HepG2 (cell line): ENCODE measurements around the gene AKAP8. TPM values are rescaled to one million over a fixed set of nuclear protein-coding genes. Genes with fewer than 3 reads are reported as not detected.

ENCODE experiments used
- ATAC-seq: fragments of 200-7000 bp; cut with Tn5 transposase; 3 replicates; pipeline ENCODE4 v1.9.1; 2020; ENCODE audit warnings: mild to moderate bottlenecking, moderate library complexity
- BruUV-seq: library from RNA; stranded (reverse); fragments of 400-500 nt; replicated peaks from 2 replicates; lab custom pipeline; 2021; lab: Mats Ljungman, UMichigan
- CTCF ChIA-PET: fragments of 300-600 bp; formaldehyde crosslinking; extraction: SDS; loops from one replicate; lab custom pipeline; 2021; ENCODE audit warnings: low total read pairs, inconsistent platforms, low intra/inter-chr PET ratio; lab: Yijun Ruan, JAX
- POLR2A ChIA-PET: fragments of 350-600 bp; sonication (Branson Sonifier 250); formaldehyde crosslinking; loops from one replicate; lab custom pipeline; 2020; ENCODE audit warnings: antibody characterized with exemption, inconsistent platforms; lab: Yijun Ruan, JAX
- DNase-seq: peaks from one replicate; pipeline ENCODE4 v3.0.0-alpha.2; 2015; ENCODE audit warnings: low spot score
- FAIRE-seq: peaks from 3 replicates; lab custom pipeline; 2011; peaks lifted over from hg19 to GRCh38; lab: Jason Lieb, UNC
- H2AFZ ChIP-seq: one replicate; pipeline ENCODE4 v1.6.1; 2011; ENCODE audit warnings: low read length, inconsistent platforms
- H3K27ac ChIP-seq: fragments of 300-600 bp; 3 replicates; pipeline ENCODE4 v1.8.0; 2011; ENCODE audit warnings: mixed run types, mild to moderate bottlenecking, mixed read lengths, low read length, inconsistent platforms; ENCODE audit not compliant: insufficient read depth; ENCODE audit errors: extremely low read length
- H3K27me3 ChIP-seq, 2 experiments: fragments of 200-600 bp in 1 of 2; 2 replicates in 1 of 2; 3 replicates in 1 of 2; pipeline versions ENCODE4 v1.6.0 to v1.8.0; 2011; ENCODE audit warnings: low read length in 2 of 2, mild to moderate bottlenecking in 2 of 2, moderate library complexity in 2 of 2, inconsistent platforms in 1 of 2; ENCODE audit not compliant: insufficient read depth in 2 of 2, control insufficient read depth in 1 of 2
- H3K36me3 ChIP-seq, 2 experiments: fragments of 200-600 bp in 1 of 2; replicated peaks in 1 of 2; 2 replicates in 1 of 2; 3 replicates in 1 of 2; pipeline versions ENCODE4 v1.5.1 to v1.8.0; 2011; ENCODE audit warnings: low read length in 2 of 2, inconsistent platforms in 1 of 2; ENCODE audit not compliant: insufficient read depth in 2 of 2, control insufficient read depth in 1 of 2
- H3K4me1 ChIP-seq: 2 replicates; pipeline ENCODE4 v1.5.1; 2012; ENCODE audit warnings: low read length, inconsistent platforms; ENCODE audit not compliant: insufficient read depth
- H3K4me2 ChIP-seq: 2 replicates; pipeline ENCODE4 v1.6.0; 2011; ENCODE audit warnings: low read depth, low read length, inconsistent platforms
- H3K4me3 ChIP-seq, 3 experiments: fragments of 200-600 bp in 1 of 3; sonication (generic), shearing (Covaris generic) in 1 of 3; replicated peaks in 1 of 3; 2 replicates each; pipeline ENCODE4 v1.5.1; 2011 to 2016; ENCODE audit warnings: low read length in 3 of 3, inconsistent platforms in 2 of 3, low read depth in 2 of 3, mild to moderate bottlenecking in 2 of 3, control low read depth in 1 of 3, mixed read lengths in 1 of 3; ENCODE audit not compliant: insufficient read depth in 1 of 3
- H3K79me2 ChIP-seq: one replicate; pipeline ENCODE4 v1.6.1; 2011; ENCODE audit warnings: low read length, inconsistent platforms; ENCODE audit not compliant: insufficient read depth
- H3K9ac ChIP-seq: 2 replicates; pipeline ENCODE4 v1.6.0; 2011; ENCODE audit warnings: mild to moderate bottlenecking, low read depth, low read length, inconsistent platforms; ENCODE audit not compliant: insufficient read depth
- H3K9me3 ChIP-seq: 2 replicates; pipeline ENCODE4 v1.5.1; 2012; ENCODE audit warnings: mild to moderate bottlenecking, low read length
- H4K20me1 ChIP-seq: 2 replicates; pipeline ENCODE4 v1.6.0; 2011; ENCODE audit warnings: inconsistent platforms, mild to moderate bottlenecking, low read length, moderate library complexity; ENCODE audit not compliant: insufficient read depth
- AGO2 ChIP-seq: fragments of 200-400 bp; formaldehyde crosslinking; optimal IDR thresholded peaks from 2 replicates; pipeline ENCODE3; 2017; ENCODE audit warnings: mild to moderate bottlenecking, low read depth, low read length, moderate library complexity
- CBX2 ChIP-seq, 2 experiments: fragments of 200-600 bp in 1 of 2; sonication (generic); formaldehyde crosslinking in 1 of 2; IDR thresholded peaks; 2 replicates each; pipeline versions ENCODE4 v1.7.0 to v1.8.1; 2018 to 2022; ENCODE audit warnings: low read depth in 2 of 2, low read length in 1 of 2, mild to moderate bottlenecking in 1 of 2, missing genetic modification reagents in 1 of 2
- EZH2 ChIP-seq: conservative IDR thresholded peaks from 2 replicates; pipeline ENCODE4 v1.6.1; 2012; ENCODE audit warnings: mild to moderate bottlenecking, low read depth, low read length, moderate library complexity
- FOXP1 ChIP-seq, 2 experiments: fragments of 450-650 bp in 1 of 2; IDR thresholded peaks; 2 replicates each; pipeline ENCODE4 v1.6.1; 2017 to 2018; ENCODE audit warnings: antibody characterized with exemption in 1 of 2
- MLX ChIP-seq: IDR thresholded peaks from 2 replicates; pipeline ENCODE4 v1.6.1; 2016
- RBFOX2 ChIP-seq: fragments of 200-400 bp; formaldehyde crosslinking; IDR thresholded peaks from 2 replicates; pipeline ENCODE4 v1.6.1; 2017; ENCODE audit warnings: low read depth, mild to moderate bottlenecking, low read length
- TFDP1 ChIP-seq: IDR thresholded peaks from 2 replicates; pipeline ENCODE4 v1.6.1; 2016; ENCODE audit warnings: missing compliant biosample characterization, missing genetic modification reagents, borderline replicate concordance
- THYN1 ChIP-seq: sonication (generic); formaldehyde crosslinking; IDR thresholded peaks from 2 replicates; pipeline ENCODE4 v1.8.1; 2023; ENCODE audit warnings: low read depth, mild to moderate bottlenecking, moderate library complexity, missing genetic modification reagents, borderline replicate concordance
- U2AF2 ChIP-seq: fragments of 200-400 bp; formaldehyde crosslinking; IDR thresholded peaks from 2 replicates; pipeline ENCODE4 v1.6.1; 2017; ENCODE audit warnings: low read depth, mild to moderate bottlenecking, low read length
- ZNF460 ChIP-seq: sonication (generic); formaldehyde crosslinking; IDR thresholded peaks from 2 replicates; pipeline ENCODE4 v1.5.1; 2020; ENCODE audit warnings: missing genetic modification reagents, mild to moderate bottlenecking, borderline replicate concordance
- ZNF598 ChIP-seq: sonication (generic); formaldehyde crosslinking; IDR thresholded peaks from 2 replicates; pipeline ENCODE4 v1.5.1; 2020; ENCODE audit warnings: mild to moderate bottlenecking, missing genetic modification reagents, borderline replicate concordance
- ZNF660 ChIP-seq: sonication (generic); formaldehyde crosslinking; IDR thresholded peaks from 2 replicates; pipeline ENCODE4 v1.5.1; 2020; ENCODE audit warnings: mild to moderate bottlenecking, low read depth, missing genetic modification reagents, borderline replicate concordance
- ZNF691 ChIP-seq: sonication (generic); formaldehyde crosslinking; IDR thresholded peaks from 2 replicates; pipeline ENCODE4 v1.4.0; 2020; ENCODE audit warnings: missing genetic modification reagents, low read depth, mild to moderate bottlenecking, borderline replicate concordance
- ZNF816 ChIP-seq: sonication (generic); formaldehyde crosslinking; IDR thresholded peaks from 2 replicates; pipeline ENCODE4 v1.8.0; 2022; ENCODE audit warnings: missing genetic modification reagents, mild to moderate bottlenecking, borderline replicate concordance
- WGBS: methylation state at CpG from one replicate; pipeline ENCODE4 v1.1.6; 2017; ENCODE audit warnings: low lambda C conversion rate; 5-methylcytosine and 5-hydroxymethylcytosine counted together
- in situ Hi-C: cut with HindIII; loops from 2 replicates; pipeline ENCODE4 v1.10.0; 2017; ENCODE audit warnings: low pct_unique_long_range_greater_than_20kb; ENCODE audit not compliant: extremely low pct_ligation_motif_present
- intact Hi-C: fragments of 100-400 bp; cut with micrococcal nuclease; formaldehyde crosslinking; loops from one replicate; pipeline ENCODE4 v1.10.0; 2022; ENCODE audit not compliant: unreplicated experiment
- polyA plus RNA-seq, 8 experiments: library from polyadenylated mRNA; depleted of rRNA in 3 of 8; stranded (reverse) in 7 of 8; unstranded in 1 of 8; fragments of >200 nt; fragmentation: Illumina TruSeq in 4 of 8; extraction: Trizol in 4 of 8; gene quantifications; 2 replicates each; pipeline versions ENCODE4 v1.2.1 to v1.2.3, GENCODE V29; 2011 to 2016; ENCODE audit warnings: low read depth in 4 of 8, missing spikeins in 1 of 8, mixed read lengths in 1 of 8; ENCODE audit not compliant: insufficient read depth in 1 of 8
- total RNA-seq, 5 experiments: library from RNA; depleted of rRNA; stranded (reverse); fragments of >200 nt; fragmentation: Illumina TruSeq; extraction: Trizol; gene quantifications; 2 replicates each; pipeline ENCODE4 v1.2.3, GENCODE V29; 2016; ENCODE audit warnings: low read depth in 1 of 5

AKAP8 gene
- total and polyA plus RNA-seq, 2 of the 13 experiments (the other 11 are each of a cell fraction or from before 2014, with no cell fraction given): 15.9 to 22.1 TPM

- FAIRE-seq (no peak), ATAC-seq (no peak), DNase-seq (no peak)
- over 99% methylated on average over 19 of the region's 38 CpGs for WGBS
- H3K27ac ChIP-seq: no peak overlapping the region
- no TSS peak for BruUV-seq
- POLR2A ChIA-PET: interaction anchor here (0.6 kb wide), 1 partner anchor 20 kb away, joined by 3 read pairs; no protein-coding TSS in a partner anchor
- H3K9me3 ChIP-seq: no peaks in the 10 kb centered on the region; the same call in 1 of the 2 replicates
- H3K27me3 ChIP-seq: no peaks in the 10 kb centered on the region; a peak in 1 of 5 replicates
- no peak overlapping the region for H3K4me3 ChIP-seq
- H3K4me1 ChIP-seq: no peaks in the 10 kb centered on the region
- H3K36me3 ChIP-seq: peaks cover 31 to 42% of the 10 kb centered on the region in 2 experiments; a peak in 4 of 5 replicates
- intact Hi-C loops: no loop called here
- in situ Hi-C loops: loop anchor here (10.0 kb wide), 1 partner anchor 130 kb away; no protein-coding TSS in a partner anchor
- H4K20me1 ChIP-seq: no peaks in the 10 kb centered on the region
- CTCF ChIA-PET: no interaction called here
- no peak for TF ChIP-seq MLX (CRISPR knock-in tag)
- no peak for TF ChIP-seq EZH2
- peak; percentile 75 for TF ChIP-seq AGO2
- peak; percentile 41; the same call in 1 of the 2 replicates for TF ChIP-seq RBFOX2
- no peak for TF ChIP-seq ZNF460 (CRISPR knock-in tag)
- TF ChIP-seq FOXP1 (IDR thresholded peaks at IDR 0.05): no peak
- no peak for TF ChIP-seq FOXP1 (CRISPR knock-in tag; IDR thresholded peaks at IDR 0.05)
- TF ChIP-seq TFDP1: no peak
- TF ChIP-seq THYN1 (CRISPR knock-in tag): no peak
- no peak for TF ChIP-seq ZNF816 (CRISPR knock-in tag)
- TF ChIP-seq U2AF2: no peak
- TF ChIP-seq ZNF598 (CRISPR knock-in tag): no peak
- TF ChIP-seq ZNF691 (CRISPR knock-in tag): no peak
- no peak for TF ChIP-seq ZNF660 (CRISPR knock-in tag)
- no peak for TF ChIP-seq CBX2 (IDR thresholded peaks at IDR 0.05; ENCODE audit: low read depth, low read length)
- TF ChIP-seq CBX2 (CRISPR knock-in tag; IDR thresholded peaks at IDR 0.05; ENCODE audit: low read depth): no peak
- H3K4me2 ChIP-seq: no peak overlapping the region
- no peak overlapping the region for H3K9ac ChIP-seq
- peaks cover 3% of the 10 kb centered on the region for H3K79me2 ChIP-seq
- no peak overlapping the region for H2AFZ ChIP-seq
These were observed 45.2 kb upstream of the AKAP8 start for GRCh38 chr19:15424692-15425272.
